ENCODE data around the gene MBD5.

DNA sequence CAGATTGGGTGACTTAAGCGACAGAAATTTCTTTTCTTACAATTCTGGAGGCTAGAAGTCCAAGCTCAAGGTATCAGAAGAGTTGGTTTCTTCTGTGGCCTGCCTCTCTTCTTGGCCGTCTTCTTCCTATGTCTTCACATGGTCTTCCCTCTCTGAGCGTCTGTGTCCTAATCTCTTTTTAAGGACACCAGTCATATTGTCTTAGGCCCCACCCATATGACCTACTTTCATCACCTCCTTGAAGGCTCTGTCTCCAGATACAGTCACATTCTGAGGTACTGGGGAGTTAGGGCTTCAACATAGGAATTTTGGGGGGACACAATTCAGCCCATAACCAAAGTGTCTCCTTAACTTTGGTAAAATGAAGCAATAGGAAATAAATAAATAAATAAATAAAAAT, 512.8 kb downstream of the MBD5 start:
- TF ChIP-seq CTCF (IDR thresholded peaks at IDR 0.05) (no peak), ATF2 (CRISPR knock-in tag; IDR thresholded peaks at IDR 0.05; ENCODE audit: borderline replicate concordance, low read depth) (no peak), CBFB (CRISPR knock-in tag; IDR thresholded peaks at IDR 0.05; ENCODE audit: low read depth) (no peak), ZNF416 (CRISPR knock-in tag; IDR thresholded peaks at IDR 0.05) (no peak)
- TF ChIP-seq, protein P1, sequence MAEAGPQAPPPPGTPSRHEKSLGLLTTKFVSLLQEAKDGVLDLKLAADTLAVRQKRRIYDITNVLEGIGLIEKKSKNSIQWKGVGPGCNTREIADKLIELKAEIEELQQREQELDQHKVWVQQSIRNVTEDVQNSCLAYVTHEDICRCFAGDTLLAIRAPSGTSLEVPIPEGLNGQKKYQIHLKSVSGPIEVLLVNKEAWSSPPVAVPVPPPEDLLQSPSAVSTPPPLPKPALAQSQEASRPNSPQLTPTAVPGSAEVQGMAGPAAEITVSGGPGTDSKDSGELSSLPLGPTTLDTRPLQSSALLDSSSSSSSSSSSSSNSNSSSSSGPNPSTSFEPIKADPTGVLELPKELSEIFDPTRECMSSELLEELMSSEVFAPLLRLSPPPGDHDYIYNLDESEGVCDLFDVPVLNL (CRISPR knock-in tag; IDR thresholded peaks at IDR 0.05; ENCODE audit: borderline replicate concordance, low read depth), result no peak
- TF ChIP-seq, protein P2, sequence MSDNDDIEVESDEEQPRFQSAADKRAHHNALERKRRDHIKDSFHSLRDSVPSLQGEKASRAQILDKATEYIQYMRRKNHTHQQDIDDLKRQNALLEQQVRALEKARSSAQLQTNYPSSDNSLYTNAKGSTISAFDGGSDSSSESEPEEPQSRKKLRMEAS (CRISPR knock-in tag; IDR thresholded peaks at IDR 0.05), result no peak
- TF ChIP-seq, protein P3, sequence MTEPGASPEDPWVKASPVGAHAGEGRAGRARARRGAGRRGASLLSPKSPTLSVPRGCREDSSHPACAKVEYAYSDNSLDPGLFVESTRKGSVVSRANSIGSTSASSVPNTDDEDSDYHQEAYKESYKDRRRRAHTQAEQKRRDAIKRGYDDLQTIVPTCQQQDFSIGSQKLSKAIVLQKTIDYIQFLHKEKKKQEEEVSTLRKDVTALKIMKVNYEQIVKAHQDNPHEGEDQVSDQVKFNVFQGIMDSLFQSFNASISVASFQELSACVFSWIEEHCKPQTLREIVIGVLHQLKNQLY (CRISPR knock-in tag; IDR thresholded peaks at IDR 0.05), result no peak
